Naive thymus-derived CD8-positive, alpha-beta T cell (primary cell): Measurements from ENCODE around the gene CHRDL2. TPM values are rescaled to one million over a fixed set of nuclear protein-coding genes. Genes with fewer than 3 reads are reported as not detected.
A peak's percentile ranks its signal among the peaks of the same experiment; 100 is the strongest.
"Not testable (repeated sequence)": the region's sequence is repeated elsewhere in the genome, so short reads cannot be mapped to it uniquely, and the experiment has no call there.

Experiments used
- ATAC-seq, 2 donors: fragments of 150-1000 bp; cut with Tn5 transposase in 1 of 2; sonication (Bioruptor Pico), chemical (Tn5 transposase) in 1 of 2; 1 replicate in 1 of 2; 2 replicates in 1 of 2; pipeline ENCODE4 v1.10.0; 2021; ENCODE audit warnings: mild to moderate bottlenecking in 2 of 2, moderate library complexity in 2 of 2
- POLR2A ChIA-PET: fragments of 350-600 bp; sonication (Branson Sonifier 250); formaldehyde crosslinking; loops from one replicate; lab custom pipeline; 2021; ENCODE audit warnings: antibody characterized with exemption; lab: Charles Lee
- DNase-seq, 10 donors: peaks; one replicate each; pipeline versions ENCODE4 v3.0.0 to v3.0.0-alpha.2; 2020 to 2022
- H3K27ac Mint-ChIP-seq, 10 donors: one replicate each; pipeline ENCODE4 v1.8.0; 2020 to 2022; ENCODE audit warnings: mild to moderate bottlenecking in 10 of 10, mixed read lengths in 10 of 10, moderate library complexity in 4 of 10, inconsistent platforms in 1 of 10
- H3K27me3 Mint-ChIP-seq, 5 donors: one replicate each; pipeline ENCODE4 v1.8.0; 2021 to 2022; ENCODE audit warnings: mixed read lengths in 5 of 5
- H3K36me3 Mint-ChIP-seq, 3 donors: one replicate each; pipeline ENCODE4 v1.8.0; 2020 to 2022; ENCODE audit warnings: mixed read lengths in 3 of 3, mild to moderate bottlenecking in 2 of 3, inconsistent platforms in 1 of 3
- H3K4me1 Mint-ChIP-seq, 4 donors: one replicate each; pipeline ENCODE4 v1.8.0; 2021 to 2022; ENCODE audit warnings: mixed read lengths in 4 of 4
- H3K4me3 Mint-ChIP-seq, 10 donors: one replicate each; pipeline ENCODE4 v1.8.0; 2020 to 2022; ENCODE audit warnings: mild to moderate bottlenecking in 10 of 10, mixed read lengths in 10 of 10, moderate library complexity in 6 of 10, inconsistent platforms in 1 of 10
- H3K9me3 Mint-ChIP-seq, 9 donors: one replicate each; pipeline ENCODE4 v1.8.0; 2020 to 2022; ENCODE audit warnings: mixed read lengths in 9 of 9, mild to moderate bottlenecking in 3 of 9, inconsistent platforms in 1 of 9, moderate library complexity in 1 of 9
- polyA plus RNA-seq, 3 donors: library from polyadenylated mRNA; unstranded; fragments of 300-500 nt; fragmentation: Illumina TruSeq; gene quantifications; one replicate each; pipeline ENCODE4 v1.2.3, GENCODE V29; 2021
- total RNA-seq, 8 experiments: library from RNA in 2 of 8; stranded (reverse) in 2 of 8; gene quantifications; one replicate each; pipeline ENCODE4 v1.2.3 and lab custom pipeline; 2021 to 2026

Gene CHRDL2
- total and polyA plus RNA-seq, 5 experiments from 2014 or later: not detected

GRCh38 chr11:74768172-74768651 lies 37.0 kb upstream of the CHRDL2 start:
- not testable (repeated sequence) for H3K36me3 Mint-ChIP-seq, H3K27me3 Mint-ChIP-seq, H3K9me3 Mint-ChIP-seq, DNase-seq, ATAC-seq
- POLR2A ChIA-PET: interaction anchor here (0.6 kb wide), 1 partner anchor 221 kb away, joined by 3 read pairs; no protein-coding TSS in a partner anchor
- Mint-ChIP-seq H3K4me1 (peaks cover 14 to 39% (median 24%) of the 10 kb centered on the region in 4 donors), H3K4me3 (peak overlapping the region in 1 of 10 donors; percentile 18), H3K27ac (peak overlapping the region in 2 of 10 donors; percentile 19 to 62)

GRCh38 chr11:74766905-74767304 lies 35.7 kb upstream of the CHRDL2 start:
- Mint-ChIP-seq H3K27ac (no peak overlapping the region), H3K36me3 (peaks cover 13 to 17% (median 14%) of the 10 kb centered on the region in 3 donors), H3K9me3 (peaks cover 0 to 2% (median 0%) of the 10 kb centered on the region in 9 donors), H3K4me1 (peaks cover 17 to 49% (median 32%) of the 10 kb centered on the region in 4 donors), H3K4me3 (no peak overlapping the region), H3K27me3 (no peaks in the 10 kb centered on the region)
- DNase-seq (no peak), ATAC-seq (no peak)
- POLR2A ChIA-PET: no interaction called here

GRCh38 chr11:74756571-74756970 lies 25.3 kb upstream of the CHRDL2 start:
- POLR2A ChIA-PET: no interaction called here
- Mint-ChIP-seq H3K4me3 (no peak overlapping the region), H3K9me3 (peaks cover 0 to 10% (median 5%) of the 10 kb centered on the region in 9 donors), H3K27me3 (no peaks in the 10 kb centered on the region), H3K27ac (no peak overlapping the region), H3K36me3 (peaks cover 6 to 8% (median 6%) of the 10 kb centered on the region in 3 donors), H3K4me1 (peaks cover 11 to 35% (median 26%) of the 10 kb centered on the region in 4 donors)
- DNase-seq (no peak), ATAC-seq (no peak)

GRCh38 chr11:74755395-74755995 lies 24.3 kb upstream of the CHRDL2 start:
- ATAC-seq (no peak), DNase-seq (no peak)
- Mint-ChIP-seq H3K27ac (peak overlapping the region in 4 of 10 donors; percentile 3 to 52 (median 20)), H3K4me3 (no peak overlapping the region), H3K36me3 (peaks cover 6 to 8% (median 6%) of the 10 kb centered on the region in 3 donors), H3K27me3 (no peaks in the 10 kb centered on the region), H3K9me3 (peaks cover 0 to 10% (median 4%) of the 10 kb centered on the region in 9 donors), H3K4me1 (peaks cover 14 to 42% (median 33%) of the 10 kb centered on the region in 4 donors)
- POLR2A ChIA-PET: no interaction called here

- no peaks in the 10 kb centered on the region for H3K27me3 Mint-ChIP-seq
- peaks cover 6 to 8% (median 6%) of the 10 kb centered on the region in 3 donors for H3K36me3 Mint-ChIP-seq
- peaks cover 17 to 48% (median 41%) of the 10 kb centered on the region in 4 donors for H3K4me1 Mint-ChIP-seq
- H3K9me3 Mint-ChIP-seq: peaks cover 0 to 10% (median 4%) of the 10 kb centered on the region in 9 donors
- peak overlapping the region in 1 of 10 donors; percentile 18 for H3K4me3 Mint-ChIP-seq
- POLR2A ChIA-PET: no interaction called here
- peak overlapping the region in 2 of 10 donors; percentile 22 to 24 for H3K27ac Mint-ChIP-seq
- no peak for DNase-seq
- no peak for ATAC-seq
Observed at GRCh38 chr11:74754507-74755252, 23.5 kb upstream of the CHRDL2 start.

GRCh38 chr11:74751303-74751702 lies 20.1 kb upstream of the CHRDL2 start:
- Mint-ChIP-seq H3K27ac (peak overlapping the region in 1 of 10 donors; percentile 65), H3K36me3 (peaks cover 1 to 4% (median 3%) of the 10 kb centered on the region in 3 donors), H3K4me1 (peaks cover 30 to 68% (median 59%) of the 10 kb centered on the region in 4 donors), H3K27me3 (no peaks in the 10 kb centered on the region), H3K9me3 (peaks cover 0 to 3% (median under 1%) of the 10 kb centered on the region in 9 donors), H3K4me3 (peak overlapping the region in 7 of 10 donors; percentile 4 to 58 (median 42))
- DNase-seq: no peak
- POLR2A ChIA-PET: no interaction called here
- no peak for ATAC-seq

GRCh38 chr11:74750598-74750997 lies 19.4 kb upstream of the CHRDL2 start:
- Mint-ChIP-seq H3K4me1 (peaks cover 27 to 65% (median 56%) of the 10 kb centered on the region in 4 donors), H3K4me3 (peak overlapping the region in 9 of 10 donors; percentile 28 to 96 (median 82))
- not testable (repeated sequence) for H3K27me3 Mint-ChIP-seq, H3K9me3 Mint-ChIP-seq, H3K27ac Mint-ChIP-seq, DNase-seq, ATAC-seq, H3K36me3 Mint-ChIP-seq
- POLR2A ChIA-PET: interaction anchor here (0.7 kb wide), 1 partner anchor 149 kb away, joined by 7 read pairs; no protein-coding TSS in a partner anchor

GRCh38 chr11:74749965-74750296 lies 18.7 kb upstream of the CHRDL2 start:
- DNase-seq: peak in 2 of 10 donors; percentile 7 to 9
- peaks cover 0 to 3% (median 2%) of the 10 kb centered on the region in 3 donors for H3K36me3 Mint-ChIP-seq
- H3K9me3 Mint-ChIP-seq: no peaks in the 10 kb centered on the region
- no peak for ATAC-seq
- H3K4me1 Mint-ChIP-seq: peaks cover 23 to 59% (median 49%) of the 10 kb centered on the region in 4 donors
- H3K27ac Mint-ChIP-seq: peak overlapping the region; percentile 66 to 96 (median 88)
- no peaks in the 10 kb centered on the region for H3K27me3 Mint-ChIP-seq
- POLR2A ChIA-PET: interaction anchor here (0.6 to 0.8 kb wide), 2 partner anchors 34 to 393 kb away, joined by 3 read pairs; no protein-coding TSS in a partner anchor
- H3K4me3 Mint-ChIP-seq: peak overlapping the region; percentile 79 to 98 (median 90)

GRCh38 chr11:74749127-74749964 lies 18.1 kb upstream of the CHRDL2 start:
- H3K27ac Mint-ChIP-seq: peak overlapping the region; percentile 66 to 96 (median 90)

GRCh38 chr11:74748211-74749126 lies 17.2 kb upstream of the CHRDL2 start, which contains the start of gene RNF169:
Gene RNF169 (plus strand): TSS chr11:74748849. CDS start chr11:74748881, 32 bp downstream.
- DNase-seq (peak; percentile 70 to 94 (median 84)), ATAC-seq (peak; percentile 97 to 98)
- POLR2A ChIA-PET: interaction anchor here (0.5 to 1.2 kb wide), 4 partner anchors 25 to 364 kb away, joined by 3 to 5 read pairs (median 4); partner anchors contain the start of gene LIPT2
- H3K27ac Mint-ChIP-seq: peak within 1 kb of the TSS; percentile 87 to 96 (median 90)
- peaks cover 0 to 3% (median 0%) of the 10 kb centered on the region in 3 donors for H3K36me3 Mint-ChIP-seq
- peaks cover 23 to 49% (median 42%) of the 10 kb centered on the region in 4 donors for H3K4me1 Mint-ChIP-seq
- no peaks in the 10 kb centered on the region for H3K9me3 Mint-ChIP-seq
- H3K27me3 Mint-ChIP-seq: no peaks in the 10 kb centered on the region
- peak within 1 kb of the TSS; percentile 79 to 98 (median 90) for H3K4me3 Mint-ChIP-seq

More at GRCh38 chr11:74749127-74749964, 18.1 kb upstream of the CHRDL2 start:
- Mint-ChIP-seq H3K9me3 (no peaks in the 10 kb centered on the region), H3K36me3 (peaks cover 0 to 3% (median 0%) of the 10 kb centered on the region in 3 donors), H3K27me3 (no peaks in the 10 kb centered on the region), H3K4me1 (peaks cover 23 to 54% (median 45%) of the 10 kb centered on the region in 4 donors), H3K4me3 (peak overlapping the region; percentile 79 to 98 (median 90))
- ATAC-seq (peak; percentile 66 to 70), DNase-seq (peak in 8 of 10 donors; percentile 14 to 70 (median 44))
- POLR2A ChIA-PET: interaction anchor here (0.6 to 1.2 kb wide), 5 partner anchors 24 to 394 kb away, joined by 3 to 5 read pairs (median 3); partner anchors contain the start of gene LIPT2

GRCh38 chr11:74746868-74747267 lies 15.6 kb upstream of the CHRDL2 start:
- H3K36me3 Mint-ChIP-seq: no peaks in the 10 kb centered on the region
- H3K27me3 Mint-ChIP-seq: no peaks in the 10 kb centered on the region
- peaks cover 25 to 41% (median 36%) of the 10 kb centered on the region in 4 donors for H3K4me1 Mint-ChIP-seq
- DNase-seq: no peak
- H3K4me3 Mint-ChIP-seq: peak overlapping the region in 1 of 10 donors; percentile 2
- POLR2A ChIA-PET: no interaction called here
- H3K9me3 Mint-ChIP-seq: no peaks in the 10 kb centered on the region
- no peak for ATAC-seq
- H3K27ac Mint-ChIP-seq: peak overlapping the region in 8 of 10 donors; percentile 14 to 94 (median 72)
